Activated T-cell treated with anti-CD3 and anti-CD28 coated beads, Interleukin-2, amount 50 U/mL, for 72 hours (primary cell): Measurements from ENCODE around the gene ULK4. TPM values are rescaled to one million over a fixed set of nuclear protein-coding genes. Genes with fewer than 3 reads are reported as not detected.
A peak's percentile ranks its signal among the peaks of the same experiment; 100 is the strongest.
"Not testable (repeated sequence)": the region's sequence is repeated elsewhere in the genome, so short reads cannot be mapped to it uniquely, and the experiment has no call there.

Source experiments
- ATAC-seq, 2 donors: fragments of 150-1000 bp; cut with Tn5 transposase; replicated peaks in 1 of 2; 2 replicates each; pipeline ENCODE4 v1.10.0; 2021; ENCODE audit warnings: moderate library complexity in 2 of 2, mild to moderate bottlenecking in 1 of 2
- DNase-seq, 2 donors: peaks; one replicate each; pipeline ENCODE4 v3.0.0; 2021 to 2022; ENCODE audit warnings: mixed read lengths in 1 of 2
- H3K27ac Mint-ChIP-seq: one replicate; pipeline ENCODE4 v1.8.0; 2022; ENCODE audit warnings: mild to moderate bottlenecking, moderate library complexity, mixed read lengths
- H3K27me3 Mint-ChIP-seq: one replicate; pipeline ENCODE4 v1.8.0; 2022; ENCODE audit warnings: low read depth, mixed read lengths
- H3K36me3 Mint-ChIP-seq, 2 donors: one replicate each; pipeline ENCODE4 v1.8.0; 2022; ENCODE audit warnings: mixed read lengths in 2 of 2, mild to moderate bottlenecking in 1 of 2; ENCODE audit not compliant: insufficient read depth in 2 of 2
- H3K4me1 Mint-ChIP-seq: one replicate; pipeline ENCODE4 v1.8.0; 2022; ENCODE audit warnings: low read depth, mixed read lengths
- H3K4me3 Mint-ChIP-seq, 2 donors: one replicate each; pipeline ENCODE4 v1.8.0; 2022; ENCODE audit warnings: mild to moderate bottlenecking in 2 of 2, mixed read lengths in 2 of 2, moderate library complexity in 2 of 2
- H3K9me3 Mint-ChIP-seq, 2 donors: one replicate each; pipeline ENCODE4 v1.8.0; 2022; ENCODE audit warnings: mixed read lengths in 2 of 2
- total RNA-seq, 2 donors: library from RNA; stranded (reverse); gene quantifications; one replicate each; pipeline ENCODE4 v1.2.3, GENCODE V29; 2022

The ULK4 gene
- total RNA-seq, 2 donors from 2014 or later, result 8.0 to 11.1 TPM

GRCh38 chr3:41845826-41846225 lies 116.1 kb downstream of the ULK4 start:
- ATAC-seq (no peak), DNase-seq (no peak)
- Mint-ChIP-seq H3K4me3 (no peak overlapping the region), H3K4me1 (peaks cover 20% of the 10 kb centered on the region), H3K27me3 (no peaks in the 10 kb centered on the region), H3K27ac (no peak overlapping the region), H3K36me3 (peaks cover 12 to 13% of the 10 kb centered on the region in 2 donors), H3K9me3 (peaks cover 5 to 6% of the 10 kb centered on the region in 2 donors)

- peaks cover 17% of the 10 kb centered on the region for H3K4me1 Mint-ChIP-seq
- not testable (repeated sequence) for H3K27me3 Mint-ChIP-seq, DNase-seq, H3K4me3 Mint-ChIP-seq, ATAC-seq, H3K9me3 Mint-ChIP-seq, H3K27ac Mint-ChIP-seq
- peaks cover 12 to 16% of the 10 kb centered on the region in 2 donors for H3K36me3 Mint-ChIP-seq
These were observed 117.6 kb downstream of the ULK4 start for GRCh38 chr3:41844256-41844655.

- H3K27me3 Mint-ChIP-seq, ATAC-seq, DNase-seq, H3K27ac Mint-ChIP-seq, H3K4me3 Mint-ChIP-seq, H3K9me3 Mint-ChIP-seq: not testable (repeated sequence)
- H3K36me3 Mint-ChIP-seq, result peaks cover 16 to 19% of the 10 kb centered on the region in 2 donors
- H3K4me1 Mint-ChIP-seq, result peaks cover 21% of the 10 kb centered on the region
These were observed 120.8 kb downstream of the ULK4 start for GRCh38 chr3:41840936-41841668.

GRCh38 chr3:41836360-41837134 lies 125.4 kb downstream of the ULK4 start:
- peak in 1 of 2 donors; percentile 49 for DNase-seq
- peak; percentile 89 to 95 for ATAC-seq
- Mint-ChIP-seq H3K36me3 (peaks cover 14% of the 10 kb centered on the region in 2 donors), H3K27ac (peak overlapping the region; percentile 18), H3K4me1 (peaks cover 21% of the 10 kb centered on the region), H3K9me3 (peaks cover 1 to 3% of the 10 kb centered on the region in 2 donors), H3K4me3 (peak overlapping the region in 1 of 2 donors; percentile 67), H3K27me3 (no peaks in the 10 kb centered on the region)

GRCh38 chr3:41833628-41834027 lies 128.3 kb downstream of the ULK4 start:
- H3K27ac Mint-ChIP-seq, result no peak overlapping the region
- H3K4me3 Mint-ChIP-seq, result no peak overlapping the region
- no peaks in the 10 kb centered on the region for H3K27me3 Mint-ChIP-seq
- ATAC-seq (no peak), DNase-seq (no peak)
- peaks cover 21% of the 10 kb centered on the region for H3K4me1 Mint-ChIP-seq
- H3K9me3 Mint-ChIP-seq, result peaks cover 1 to 3% of the 10 kb centered on the region in 2 donors
- H3K36me3 Mint-ChIP-seq, result peaks cover 11% of the 10 kb centered on the region in 2 donors

GRCh38 chr3:41819236-41819635 lies 142.7 kb downstream of the ULK4 start:
- H3K9me3 Mint-ChIP-seq, result no peaks in the 10 kb centered on the region
- peaks cover 0 to 2% of the 10 kb centered on the region in 2 donors for H3K36me3 Mint-ChIP-seq
- DNase-seq, result no peak
- H3K4me3 Mint-ChIP-seq, result no peak overlapping the region
- no peaks in the 10 kb centered on the region for H3K27me3 Mint-ChIP-seq
- no peaks in the 10 kb centered on the region for H3K4me1 Mint-ChIP-seq
- no peak overlapping the region for H3K27ac Mint-ChIP-seq
- ATAC-seq, result no peak

- no peak overlapping the region for H3K27ac Mint-ChIP-seq
- H3K4me1 Mint-ChIP-seq, result no peaks in the 10 kb centered on the region
- no peaks in the 10 kb centered on the region for H3K27me3 Mint-ChIP-seq
- peaks cover 2 to 5% of the 10 kb centered on the region in 2 donors for H3K9me3 Mint-ChIP-seq
- DNase-seq, result no peak
- H3K4me3 Mint-ChIP-seq, result no peak overlapping the region
- peaks cover 0 to 9% of the 10 kb centered on the region in 2 donors for H3K36me3 Mint-ChIP-seq
- ATAC-seq, result no peak
These were observed 153.3 kb downstream of the ULK4 start for GRCh38 chr3:41808618-41809017.

GRCh38 chr3:41808152-41808551 lies 153.8 kb downstream of the ULK4 start:
- H3K27me3 Mint-ChIP-seq, result no peaks in the 10 kb centered on the region
- H3K36me3 Mint-ChIP-seq, result peaks cover 0 to 9% of the 10 kb centered on the region in 2 donors
- no peak overlapping the region for H3K4me3 Mint-ChIP-seq
- H3K4me1 Mint-ChIP-seq, result no peaks in the 10 kb centered on the region
- no peak overlapping the region for H3K27ac Mint-ChIP-seq
- DNase-seq, result no peak
- peaks cover 2 to 5% of the 10 kb centered on the region in 2 donors for H3K9me3 Mint-ChIP-seq
- no peak for ATAC-seq

- Mint-ChIP-seq H3K4me1 (no peaks in the 10 kb centered on the region), H3K9me3 (no peaks in the 10 kb centered on the region), H3K27me3 (no peaks in the 10 kb centered on the region), H3K36me3 (no peaks in the 10 kb centered on the region), H3K4me3 (no peak overlapping the region), H3K27ac (no peak overlapping the region)
- no peak for DNase-seq
- no peak for ATAC-seq
These were observed 166.9 kb downstream of the ULK4 start for GRCh38 chr3:41794748-41795589.

GRCh38 chr3:41792806-41793205 lies 169.1 kb downstream of the ULK4 start:
- H3K4me1 Mint-ChIP-seq, result no peaks in the 10 kb centered on the region

GRCh38 chr3:41769106-41769505 lies 192.8 kb downstream of the ULK4 start:
- ATAC-seq (no peak), DNase-seq (no peak)
- H3K9me3 Mint-ChIP-seq, result peaks cover 3 to 5% of the 10 kb centered on the region in 2 donors
- H3K27me3 Mint-ChIP-seq, result no peaks in the 10 kb centered on the region
- no peak overlapping the region for H3K4me3 Mint-ChIP-seq
- no peaks in the 10 kb centered on the region for H3K4me1 Mint-ChIP-seq
- H3K36me3 Mint-ChIP-seq, result peaks cover 5 to 6% of the 10 kb centered on the region in 2 donors
- no peak overlapping the region for H3K27ac Mint-ChIP-seq

More at GRCh38 chr3:41792806-41793205, 169.1 kb downstream of the ULK4 start:
- no peaks in the 10 kb centered on the region for H3K9me3 Mint-ChIP-seq
- DNase-seq, result no peak
- H3K27me3 Mint-ChIP-seq, result no peaks in the 10 kb centered on the region
- H3K27ac Mint-ChIP-seq, result no peak overlapping the region
- H3K36me3 Mint-ChIP-seq, result no peaks in the 10 kb centered on the region
- ATAC-seq, result no peak
- no peak overlapping the region for H3K4me3 Mint-ChIP-seq

GRCh38 chr3:41768363-41768762 lies 193.5 kb downstream of the ULK4 start:
- ATAC-seq (no peak), DNase-seq (no peak)
- Mint-ChIP-seq H3K36me3 (peaks cover 4 to 6% of the 10 kb centered on the region in 2 donors), H3K9me3 (peaks cover 3 to 5% of the 10 kb centered on the region in 2 donors), H3K4me3 (no peak overlapping the region), H3K4me1 (no peaks in the 10 kb centered on the region), H3K27ac (no peak overlapping the region), H3K27me3 (no peaks in the 10 kb centered on the region)

- DNase-seq, H3K36me3 Mint-ChIP-seq, H3K4me1 Mint-ChIP-seq, H3K9me3 Mint-ChIP-seq, H3K4me3 Mint-ChIP-seq, H3K27me3 Mint-ChIP-seq, ATAC-seq, H3K27ac Mint-ChIP-seq: not testable (repeated sequence)
These were observed 199.0 kb downstream of the ULK4 start for GRCh38 chr3:41762867-41763266.
